Gastrocnemius medialis (tissue), 4 donors: ENCODE data around the gene AHCYL1. TPM values are rescaled to one million over a fixed set of nuclear protein-coding genes. Genes with fewer than 3 reads are reported as not detected.
A peak's percentile ranks its signal among the peaks of the same experiment; 100 is the strongest.

Experiments
- ATAC-seq, 2 donors: fragments of 150-250 bp; one replicate each; pipeline ENCODE4 v1.9.1; 2016
- DNase-seq, 2 donors: peaks; one replicate each; pipeline ENCODE4 v3.0.0-alpha.2; 2019
- H3K27ac ChIP-seq, 4 donors: fragments of 200-600 bp; sonication (generic); 1 replicate in 1 of 4; 2 replicates in 3 of 4; pipeline ENCODE4 v1.5.1; 2016 to 2018; ENCODE audit warnings: mild to moderate bottlenecking in 2 of 4, moderate library complexity in 1 of 4
- H3K27me3 ChIP-seq, 3 donors: fragments of 200-600 bp; sonication (generic) in 2 of 3; 1 replicate in 1 of 3; 2 replicates in 2 of 3; pipeline versions ENCODE4 v1.5.1 to v1.6.0; 2016 to 2019; ENCODE audit warnings: mild to moderate bottlenecking in 1 of 3, moderate library complexity in 1 of 3
- H3K36me3 ChIP-seq, 2 donors: fragments of 200-600 bp; sonication (generic) in 1 of 2; one replicate each; pipeline ENCODE4 v1.5.1; 2017 to 2018
- H3K4me1 ChIP-seq, 2 donors: fragments of 200-600 bp; sonication (generic) in 1 of 2; one replicate each; pipeline ENCODE4 v1.5.1; 2016 to 2017; ENCODE audit warnings: mild to moderate bottlenecking in 2 of 2
- H3K4me3 ChIP-seq, 4 donors: fragments of 200-600 bp; sonication (generic) in 3 of 4; 1 replicate in 1 of 4; 2 replicates in 3 of 4; pipeline ENCODE4 v1.5.1; 2016 to 2019; ENCODE audit warnings: mild to moderate bottlenecking in 2 of 4
- H3K9me3 ChIP-seq, 3 donors: fragments of 200-600 bp; sonication (generic) in 2 of 3; 1 replicate in 1 of 3; 2 replicates in 2 of 3; pipeline ENCODE4 v1.5.1; 2016 to 2019
- CTCF ChIP-seq, 5 experiments: fragments of 450-650 bp in 3 of 5; fragments of 200-600 bp in 2 of 5; sonication (generic) in 2 of 5; IDR thresholded peaks in 4 of 5; conservative IDR thresholded peaks in 1 of 5; 1 replicate in 4 of 5; 2 replicates in 1 of 5; pipeline ENCODE4 v1.5.1; 2016 to 2019; ENCODE audit warnings: antibody characterized with exemption in 5 of 5, mild to moderate bottlenecking in 3 of 5, moderate library complexity in 3 of 5
- POLR2A ChIP-seq, 2 donors: fragments of 450-650 bp; IDR thresholded peaks; one replicate each; pipeline ENCODE4 v1.6.1; 2017; ENCODE audit warnings: antibody characterized with exemption in 2 of 2, mild to moderate bottlenecking in 2 of 2, moderate library complexity in 2 of 2
- in situ Hi-C, 4 donors: fragments of 200-750 bp; cut with MboI; loops; one replicate each; pipeline versions ENCODE4 v1.15.0 to v1.8.0; 2017; ENCODE audit warnings: low sequenced_read_pairs in 4 of 4
- intact Hi-C: fragments of 100-400 bp; cut with DNase I; formaldehyde crosslinking; loops from one replicate; pipeline ENCODE4 v1.15.1; 2023; ENCODE audit warnings: low total_unique reads
- total RNA-seq, 4 donors: library from RNA; depleted of rRNA; stranded (reverse); fragments of >200 nt; gene quantifications; one replicate each; pipeline versions ENCODE4 v1.1.0 to v1.2.3, GENCODE V29; 2016

Gene AHCYL1
- total RNA-seq, 4 donors from 2014 or later = 42.3 to 109 (median 69.6) TPM

- no peak for DNase-seq
- intact Hi-C loops = loop anchor here (10.0 kb wide), 1 partner anchor 343 kb away; the partner anchor contains the start of gene RBM15
- no peaks in the 10 kb centered on the region for H3K36me3 ChIP-seq
- H3K9me3 ChIP-seq = no peaks in the 10 kb centered on the region
- ATAC-seq = no peak
- TF ChIP-seq POLR2A (IDR thresholded peaks at IDR 0.05) = no peak
- no peak for TF ChIP-seq CTCF (IDR thresholded peaks at IDR 0.05 in 4 of 5, conservative IDR thresholded peaks at IDR 0.05 in 1 of 5)
- peak overlapping the region; percentile 92 to 99 (median 96) for H3K27ac ChIP-seq
- peaks cover 89 to 92% of the 10 kb centered on the region in 2 donors for H3K4me1 ChIP-seq
- in situ Hi-C loops = no loop called here
- H3K27me3 ChIP-seq = no peaks in the 10 kb centered on the region
- peak overlapping the region in 1 of 4 donors; percentile 8 for H3K4me3 ChIP-seq
Observed at GRCh38 chr1:109991400-109991925, 6.9 kb downstream of the AHCYL1 start.

- H3K36me3 ChIP-seq = no peaks in the 10 kb centered on the region
- H3K4me1 ChIP-seq = peaks cover 91% of the 10 kb centered on the region in 2 donors
- ATAC-seq (no peak), DNase-seq (no peak)
- in situ Hi-C loops = no loop called here
- no peaks in the 10 kb centered on the region for H3K9me3 ChIP-seq
- intact Hi-C loops = loop anchor here (10.0 kb wide), 1 partner anchor 341 kb away; the partner anchor contains the start of gene RBM15
- H3K27me3 ChIP-seq = no peaks in the 10 kb centered on the region
- no peak overlapping the region for H3K4me3 ChIP-seq
- peak overlapping the region; percentile 39 to 89 (median 78) for H3K27ac ChIP-seq
- no peak for TF ChIP-seq POLR2A (IDR thresholded peaks at IDR 0.05)
- TF ChIP-seq CTCF (IDR thresholded peaks at IDR 0.05 in 4 of 5, conservative IDR thresholded peaks at IDR 0.05 in 1 of 5) = no peak
Observed at GRCh38 chr1:109993885-109994284, 9.3 kb downstream of the AHCYL1 start.

GRCh38 chr1:109994654-109995053, 10.1 kb downstream of the AHCYL1 start:
- in situ Hi-C loops = no loop called here
- Histone ChIP-seq H3K4me3 (no peak overlapping the region), H3K27ac (peak overlapping the region; percentile 39 to 89 (median 78)), H3K36me3 (no peaks in the 10 kb centered on the region), H3K4me1 (peaks cover 90 to 92% of the 10 kb centered on the region in 2 donors), H3K9me3 (no peaks in the 10 kb centered on the region), H3K27me3 (no peaks in the 10 kb centered on the region)
- intact Hi-C loops = loop anchor here (10.0 kb wide), 1 partner anchor 340 kb away; the partner anchor contains the start of gene RBM15
- DNase-seq = no peak
- ATAC-seq = no peak
- TF ChIP-seq CTCF (IDR thresholded peaks at IDR 0.05 in 4 of 5, conservative IDR thresholded peaks at IDR 0.05 in 1 of 5) (no peak), POLR2A (IDR thresholded peaks at IDR 0.05) (no peak)

- Histone ChIP-seq H3K27ac (peak overlapping the region; percentile 39 to 89 (median 78)), H3K36me3 (no peaks in the 10 kb centered on the region), H3K4me3 (no peak overlapping the region), H3K4me1 (peaks cover 93 to 95% of the 10 kb centered on the region in 2 donors), H3K27me3 (no peaks in the 10 kb centered on the region), H3K9me3 (no peaks in the 10 kb centered on the region)
- DNase-seq (no peak), ATAC-seq (no peak)
- intact Hi-C loops (loop anchor here (10.0 kb wide), 1 partner anchor 339 kb away; the partner anchor contains the start of gene RBM15), in situ Hi-C loops (no loop called here)
- TF ChIP-seq CTCF (IDR thresholded peaks at IDR 0.05 in 4 of 5, conservative IDR thresholded peaks at IDR 0.05 in 1 of 5) (no peak), POLR2A (IDR thresholded peaks at IDR 0.05) (no peak)
Observed at GRCh38 chr1:109995536-109995935, 11.0 kb downstream of the AHCYL1 start.
